ENCODE data around the gene CNOT11. TPM values are rescaled to one million over a fixed set of nuclear protein-coding genes. Genes with fewer than 3 reads are reported as not detected.
"Not testable (repeated sequence)": the region's sequence is repeated elsewhere in the genome, so short reads cannot be mapped to it uniquely, and the experiment has no call there.

The CNOT11 gene
- total RNA-seq, 1 donor from 2014 or later = 73.6 TPM

DNA sequence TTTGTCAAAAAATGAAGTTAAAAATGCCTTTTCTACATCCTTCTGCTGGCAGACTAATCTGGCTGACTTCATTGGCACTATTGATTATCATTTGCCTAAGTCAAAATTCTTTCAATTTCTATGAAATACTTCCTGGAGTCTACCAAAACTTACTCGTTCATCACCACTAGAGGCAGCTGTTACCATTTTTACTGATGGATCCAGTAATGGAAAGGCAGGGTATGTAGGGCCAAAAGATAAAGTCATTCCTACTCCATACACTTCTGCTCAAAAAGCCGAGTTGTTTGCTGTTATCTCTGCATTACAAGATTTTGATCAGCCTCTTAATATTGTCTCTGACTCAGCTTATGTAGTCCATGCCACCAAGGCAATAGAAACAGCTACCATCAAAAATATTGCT lies 12.0 kb upstream of the CNOT11 start:
- Mint-ChIP-seq H3K4me1 (ENCODE audit: low read depth) (peaks cover 49% of the 10 kb centered on the region), H3K4me3 (ENCODE audit: low read depth) (peak overlapping the region; percentile 64), H3K27ac (peak overlapping the region; percentile 99)

DNA sequence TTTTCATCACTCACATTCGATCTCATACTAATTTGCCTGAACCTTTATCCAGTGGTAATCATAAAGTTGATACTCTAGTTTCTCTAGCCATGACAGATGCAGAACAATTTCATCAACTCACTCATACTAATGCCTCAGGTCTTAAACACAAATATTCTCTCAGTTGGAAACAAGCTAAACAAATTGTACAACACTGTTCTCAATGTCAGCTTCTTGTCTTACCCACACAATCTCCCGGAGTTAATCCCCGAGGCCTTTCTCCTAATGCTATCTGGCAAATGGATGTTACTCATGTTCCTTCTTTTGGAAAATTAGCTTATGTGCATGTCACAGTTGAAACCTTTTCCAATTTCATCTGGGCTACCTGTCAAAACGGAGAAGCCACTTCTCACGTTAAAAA lies 11.5 kb upstream of the CNOT11 start:
- no peak for DNase-seq (ENCODE audit: low spot score, unreplicated experiment)
- peaks cover 19% of the 10 kb centered on the region for H3K36me3 Mint-ChIP-seq (ENCODE audit: insufficient read depth)
- peak overlapping the region; percentile 99 for H3K27ac Mint-ChIP-seq
- no peaks in the 10 kb centered on the region for H3K27me3 Mint-ChIP-seq
- H3K9me3 Mint-ChIP-seq (ENCODE audit: low read depth) = peaks cover 25% of the 10 kb centered on the region
- TF ChIP-seq, protein P1, sequence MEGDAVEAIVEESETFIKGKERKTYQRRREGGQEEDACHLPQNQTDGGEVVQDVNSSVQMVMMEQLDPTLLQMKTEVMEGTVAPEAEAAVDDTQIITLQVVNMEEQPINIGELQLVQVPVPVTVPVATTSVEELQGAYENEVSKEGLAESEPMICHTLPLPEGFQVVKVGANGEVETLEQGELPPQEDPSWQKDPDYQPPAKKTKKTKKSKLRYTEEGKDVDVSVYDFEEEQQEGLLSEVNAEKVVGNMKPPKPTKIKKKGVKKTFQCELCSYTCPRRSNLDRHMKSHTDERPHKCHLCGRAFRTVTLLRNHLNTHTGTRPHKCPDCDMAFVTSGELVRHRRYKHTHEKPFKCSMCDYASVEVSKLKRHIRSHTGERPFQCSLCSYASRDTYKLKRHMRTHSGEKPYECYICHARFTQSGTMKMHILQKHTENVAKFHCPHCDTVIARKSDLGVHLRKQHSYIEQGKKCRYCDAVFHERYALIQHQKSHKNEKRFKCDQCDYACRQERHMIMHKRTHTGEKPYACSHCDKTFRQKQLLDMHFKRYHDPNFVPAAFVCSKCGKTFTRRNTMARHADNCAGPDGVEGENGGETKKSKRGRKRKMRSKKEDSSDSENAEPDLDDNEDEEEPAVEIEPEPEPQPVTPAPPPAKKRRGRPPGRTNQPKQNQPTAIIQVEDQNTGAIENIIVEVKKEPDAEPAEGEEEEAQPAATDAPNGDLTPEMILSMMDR (IDR thresholded peaks at IDR 0.05; ENCODE audit: unreplicated experiment) = no peak
- H3K4me3 Mint-ChIP-seq (ENCODE audit: low read depth) = no peak overlapping the region
- peaks cover 52% of the 10 kb centered on the region for H3K4me1 Mint-ChIP-seq (ENCODE audit: low read depth)

More for the DNA sequence above, 12.0 kb upstream of the CNOT11 start:
- H3K9me3 Mint-ChIP-seq (ENCODE audit: low read depth) = peaks cover 25% of the 10 kb centered on the region
- not testable (repeated sequence) for H3K27me3 Mint-ChIP-seq; DNase-seq (ENCODE audit: low spot score, unreplicated experiment)
- H3K36me3 Mint-ChIP-seq (ENCODE audit: insufficient read depth) = peaks cover 21% of the 10 kb centered on the region
- TF ChIP-seq, protein P1 (IDR thresholded peaks at IDR 0.05; ENCODE audit: unreplicated experiment) = peak; percentile 59

DNA sequence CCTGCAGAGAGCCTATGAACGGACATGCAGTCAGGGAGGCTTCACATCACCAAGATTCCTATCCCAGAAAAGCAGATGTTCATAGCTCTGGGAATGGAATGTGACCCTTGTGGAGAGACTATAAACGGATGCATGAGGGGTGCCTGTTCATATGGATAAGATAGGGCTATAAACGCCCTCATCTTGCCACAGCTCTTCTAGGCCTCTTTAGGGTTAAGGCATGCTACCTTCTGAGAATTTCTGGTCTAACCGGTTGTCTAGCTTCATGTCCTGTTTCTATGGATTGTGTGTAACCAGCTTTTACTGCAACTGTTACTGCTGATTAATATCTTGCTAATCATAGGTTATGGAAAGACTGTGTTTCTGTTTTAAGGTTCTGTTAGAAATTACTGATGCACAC lies 8.3 kb upstream of the CNOT11 start:
- Mint-ChIP-seq H3K9me3 (ENCODE audit: low read depth) (peaks cover 20% of the 10 kb centered on the region), H3K4me1 (ENCODE audit: low read depth) (peaks cover 48% of the 10 kb centered on the region), H3K27ac (peak overlapping the region; percentile 59), H3K36me3 (ENCODE audit: insufficient read depth) (peaks cover 18% of the 10 kb centered on the region)
- H3K4me3 Mint-ChIP-seq (ENCODE audit: low read depth); DNase-seq (ENCODE audit: low spot score, unreplicated experiment); H3K27me3 Mint-ChIP-seq: not testable (repeated sequence)

DNA sequence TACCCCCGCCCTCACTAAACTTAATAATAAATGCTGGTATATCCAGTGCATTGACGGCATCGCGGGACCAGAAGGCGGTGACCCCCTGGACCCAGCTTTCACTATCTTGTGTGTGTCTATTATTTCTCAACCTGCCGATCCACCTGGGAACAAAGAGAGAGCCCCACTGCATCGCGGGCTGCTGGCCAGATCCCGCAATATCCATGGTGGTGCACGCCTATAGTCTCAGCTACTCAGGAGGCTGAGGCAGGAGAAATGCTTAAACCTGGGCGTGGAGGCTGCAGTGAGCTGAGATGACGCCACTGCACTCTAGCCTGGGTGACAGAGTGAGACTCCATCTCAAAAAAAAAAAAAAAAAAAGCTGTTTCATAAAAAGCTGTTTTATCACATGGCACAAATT lies 7.8 kb upstream of the CNOT11 start:
- H3K9me3 Mint-ChIP-seq (ENCODE audit: low read depth) = peaks cover 22% of the 10 kb centered on the region
- peaks cover 21% of the 10 kb centered on the region for H3K36me3 Mint-ChIP-seq (ENCODE audit: insufficient read depth)
- H3K27ac Mint-ChIP-seq = peak overlapping the region; percentile 49
- not testable (repeated sequence) for H3K4me3 Mint-ChIP-seq (ENCODE audit: low read depth); DNase-seq (ENCODE audit: low spot score, unreplicated experiment); H3K27me3 Mint-ChIP-seq
- peaks cover 46% of the 10 kb centered on the region for H3K4me1 Mint-ChIP-seq (ENCODE audit: low read depth)

DNA sequence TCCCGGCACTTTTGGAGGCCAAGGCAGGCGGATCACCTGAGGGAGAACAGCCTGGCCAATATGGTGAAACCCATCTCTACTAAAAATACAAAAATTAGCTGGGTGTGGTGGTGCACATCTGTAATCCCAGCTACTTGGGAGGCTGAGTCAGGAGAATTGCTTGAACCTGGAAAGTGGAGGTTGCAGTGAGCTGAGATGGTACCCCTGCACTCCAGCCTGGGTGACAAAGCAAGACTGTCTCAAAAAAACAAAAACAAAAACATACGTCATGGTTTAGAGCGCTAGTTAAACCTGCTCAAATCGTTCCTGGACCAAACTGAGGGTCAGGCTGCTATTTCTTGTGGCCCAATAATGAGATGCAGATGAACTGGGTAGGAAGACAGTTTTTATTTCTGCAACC lies 7.2 kb upstream of the CNOT11 start:
- not testable (repeated sequence) for DNase-seq (ENCODE audit: low spot score, unreplicated experiment); H3K4me3 Mint-ChIP-seq (ENCODE audit: low read depth); H3K27me3 Mint-ChIP-seq
- H3K9me3 Mint-ChIP-seq (ENCODE audit: low read depth) = peaks cover 22% of the 10 kb centered on the region
- H3K4me1 Mint-ChIP-seq (ENCODE audit: low read depth) = peaks cover 40% of the 10 kb centered on the region
- peaks cover 21% of the 10 kb centered on the region for H3K36me3 Mint-ChIP-seq (ENCODE audit: insufficient read depth)
- H3K27ac Mint-ChIP-seq = peak overlapping the region; percentile 94

DNA sequence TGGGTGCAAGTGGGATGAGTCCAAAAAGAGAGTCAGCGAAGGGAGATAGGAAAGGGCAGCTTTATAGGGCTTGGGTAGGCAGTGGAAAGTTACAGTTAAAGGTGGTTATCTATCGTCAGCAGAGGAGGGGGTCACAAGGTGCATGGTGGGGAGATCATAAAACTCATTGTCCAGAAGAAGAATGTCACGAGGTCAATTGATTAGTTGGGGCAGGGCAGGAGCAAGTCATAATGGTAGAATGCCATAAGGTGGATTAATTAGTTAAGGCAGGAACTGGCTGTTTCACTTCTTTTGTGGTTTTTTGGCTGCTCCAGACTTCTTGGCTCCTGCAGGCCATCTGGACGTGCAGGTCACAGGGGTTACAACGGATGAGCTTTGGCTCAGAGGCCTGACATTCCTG lies 3.9 kb upstream of the CNOT11 start:
- H3K27me3 Mint-ChIP-seq; H3K4me3 Mint-ChIP-seq (ENCODE audit: low read depth); DNase-seq (ENCODE audit: low spot score, unreplicated experiment): not testable (repeated sequence)
- H3K4me1 Mint-ChIP-seq (ENCODE audit: low read depth) = peaks cover 34% of the 10 kb centered on the region
- peaks cover 20% of the 10 kb centered on the region for H3K36me3 Mint-ChIP-seq (ENCODE audit: insufficient read depth)
- H3K27ac Mint-ChIP-seq = peak overlapping the region; percentile 91
- H3K9me3 Mint-ChIP-seq (ENCODE audit: low read depth) = peaks cover 17% of the 10 kb centered on the region

DNA sequence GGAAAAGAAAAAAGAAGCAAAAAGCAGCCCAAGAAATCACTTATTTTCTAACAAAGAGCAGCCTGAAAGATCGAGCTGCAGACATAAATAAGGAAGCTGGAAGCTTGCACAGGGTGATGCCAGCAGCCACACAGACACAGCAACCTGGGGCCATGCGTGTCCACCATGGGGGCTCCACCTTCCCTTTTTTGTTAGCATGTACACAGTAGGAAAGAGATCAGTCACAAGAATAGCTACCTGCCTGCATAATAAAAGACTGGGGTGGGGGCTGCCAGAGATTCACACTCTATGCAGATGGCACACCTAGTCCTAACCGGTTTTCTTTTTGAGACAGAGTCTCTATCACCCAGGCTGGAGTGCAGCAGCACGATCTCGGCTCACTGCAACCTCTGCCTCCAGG lies 2.9 kb upstream of the CNOT11 start:
- TF ChIP-seq, protein P1 (IDR thresholded peaks at IDR 0.05; ENCODE audit: unreplicated experiment) = no peak
- Mint-ChIP-seq H3K36me3 (ENCODE audit: insufficient read depth) (peaks cover 16% of the 10 kb centered on the region), H3K27ac (peak overlapping the region; percentile 71), H3K9me3 (ENCODE audit: low read depth) (peaks cover 13% of the 10 kb centered on the region), H3K27me3 (no peaks in the 10 kb centered on the region), H3K4me3 (ENCODE audit: low read depth) (no peak overlapping the region), H3K4me1 (ENCODE audit: low read depth) (peaks cover 35% of the 10 kb centered on the region)
- DNase-seq (ENCODE audit: low spot score, unreplicated experiment) = no peak

DNA sequence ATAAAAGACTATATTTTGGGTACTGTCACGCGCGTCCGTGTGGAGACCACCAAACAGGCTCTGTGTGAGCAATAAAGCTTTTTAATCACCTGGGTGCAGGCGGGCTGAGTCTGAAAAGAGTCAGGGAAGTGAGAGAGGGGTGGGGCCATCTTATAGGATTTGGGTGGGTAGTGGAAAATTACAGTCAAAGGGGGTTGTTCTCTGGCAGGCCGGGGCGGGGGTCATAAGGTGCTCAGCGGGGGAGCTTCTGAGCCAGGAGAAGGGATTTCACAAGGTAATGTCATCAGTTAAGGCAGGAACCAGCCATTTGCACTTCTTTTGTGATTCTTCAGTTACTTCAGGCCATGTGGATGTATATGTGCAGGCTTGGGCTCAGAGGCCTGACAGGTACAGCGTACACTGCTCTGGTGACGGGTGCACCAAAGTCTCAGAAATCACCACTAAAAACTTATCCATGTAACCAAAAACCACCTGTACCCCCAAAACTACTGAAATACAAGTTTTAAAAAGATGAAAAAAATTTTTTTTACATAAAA lies 1.4 kb upstream of the CNOT11 start:
- peaks cover 13% of the 10 kb centered on the region for H3K9me3 Mint-ChIP-seq (ENCODE audit: low read depth)
- H3K4me1 Mint-ChIP-seq (ENCODE audit: low read depth) = peaks cover 39% of the 10 kb centered on the region
- H3K4me3 Mint-ChIP-seq (ENCODE audit: low read depth) = peak overlapping the region; percentile 65
- peak overlapping the region; percentile 92 for H3K27ac Mint-ChIP-seq
- not testable (repeated sequence) for H3K27me3 Mint-ChIP-seq; DNase-seq (ENCODE audit: low spot score, unreplicated experiment)
- H3K36me3 Mint-ChIP-seq (ENCODE audit: insufficient read depth) = peaks cover 21% of the 10 kb centered on the region

Measured in progenitor cell of endocrine pancreas (in vitro differentiated cells).